Nephron progenitor cell (in vitro differentiated cells): ENCODE data around the gene LRCH1.
A peak's percentile ranks its signal among the peaks of the same experiment; 100 is the strongest.

Source experiments
- DNase-seq: peaks from one replicate; pipeline ENCODE4 v3.0.0; 2021
- H3K27ac Mint-ChIP-seq: 2 replicates; pipeline ENCODE4 v1.8.0; 2021; ENCODE audit warnings: mild to moderate bottlenecking, moderate library complexity, mixed read lengths
- H3K27me3 Mint-ChIP-seq: 2 replicates; pipeline ENCODE4 v1.8.0; 2021; ENCODE audit warnings: mild to moderate bottlenecking, low read depth, mixed read lengths; ENCODE audit not compliant: poor library complexity
- H3K36me3 Mint-ChIP-seq: 2 replicates; pipeline ENCODE4 v1.8.0; 2021; ENCODE audit warnings: low read depth, mixed read lengths
- H3K4me1 Mint-ChIP-seq: 2 replicates; pipeline ENCODE4 v1.8.0; 2021; ENCODE audit warnings: mixed read lengths
- H3K4me3 Mint-ChIP-seq: 2 replicates; pipeline ENCODE4 v1.8.0; 2021; ENCODE audit warnings: mild to moderate bottlenecking, moderate library complexity, mixed read lengths
- H3K9me3 Mint-ChIP-seq: 2 replicates; pipeline ENCODE4 v1.8.0; 2021; ENCODE audit warnings: mild to moderate bottlenecking, moderate library complexity, mixed read lengths
- TF ChIP-seq, protein P1 (sequence below): fragments of 200-600 bp; sonication (generic); IDR thresholded peaks from 2 replicates; pipeline ENCODE4 v1.5.0; 2021; ENCODE audit warnings: antibody characterized with exemption

The LRCH1 gene

DNA sequence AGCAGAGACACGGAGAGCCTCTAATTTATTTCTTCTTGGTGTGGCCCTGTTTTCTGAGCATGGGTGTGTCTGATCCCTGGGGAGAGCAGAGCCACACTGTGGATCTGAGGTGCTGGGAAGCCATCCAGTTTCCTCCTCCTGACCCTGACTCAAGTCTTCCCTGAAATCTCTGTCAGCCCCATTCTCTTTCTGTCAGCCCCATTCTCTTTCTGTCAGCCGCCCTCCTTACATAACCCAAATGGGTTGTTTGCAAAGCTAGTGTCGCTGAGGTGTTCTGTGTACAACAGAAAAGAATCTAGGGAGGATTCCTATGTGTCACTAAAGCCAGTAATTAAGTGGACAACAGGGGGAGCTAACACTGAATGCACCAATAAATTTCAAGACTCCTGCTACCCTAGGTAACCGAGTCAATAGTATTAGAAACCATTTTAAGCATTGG is 50.2 kb downstream of the LRCH1 start:
- no peak for DNase-seq
- Mint-ChIP-seq H3K4me1 (peaks cover 73% of the 10 kb centered on the region), H3K27ac (peak overlapping the region; percentile 91), H3K27me3 (no peaks in the 10 kb centered on the region), H3K4me3 (no peak overlapping the region), H3K36me3 (peaks cover 8% of the 10 kb centered on the region), H3K9me3 (peaks cover 7% of the 10 kb centered on the region)
- TF ChIP-seq, protein P1, sequence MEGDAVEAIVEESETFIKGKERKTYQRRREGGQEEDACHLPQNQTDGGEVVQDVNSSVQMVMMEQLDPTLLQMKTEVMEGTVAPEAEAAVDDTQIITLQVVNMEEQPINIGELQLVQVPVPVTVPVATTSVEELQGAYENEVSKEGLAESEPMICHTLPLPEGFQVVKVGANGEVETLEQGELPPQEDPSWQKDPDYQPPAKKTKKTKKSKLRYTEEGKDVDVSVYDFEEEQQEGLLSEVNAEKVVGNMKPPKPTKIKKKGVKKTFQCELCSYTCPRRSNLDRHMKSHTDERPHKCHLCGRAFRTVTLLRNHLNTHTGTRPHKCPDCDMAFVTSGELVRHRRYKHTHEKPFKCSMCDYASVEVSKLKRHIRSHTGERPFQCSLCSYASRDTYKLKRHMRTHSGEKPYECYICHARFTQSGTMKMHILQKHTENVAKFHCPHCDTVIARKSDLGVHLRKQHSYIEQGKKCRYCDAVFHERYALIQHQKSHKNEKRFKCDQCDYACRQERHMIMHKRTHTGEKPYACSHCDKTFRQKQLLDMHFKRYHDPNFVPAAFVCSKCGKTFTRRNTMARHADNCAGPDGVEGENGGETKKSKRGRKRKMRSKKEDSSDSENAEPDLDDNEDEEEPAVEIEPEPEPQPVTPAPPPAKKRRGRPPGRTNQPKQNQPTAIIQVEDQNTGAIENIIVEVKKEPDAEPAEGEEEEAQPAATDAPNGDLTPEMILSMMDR, result peak; percentile 10

DNA sequence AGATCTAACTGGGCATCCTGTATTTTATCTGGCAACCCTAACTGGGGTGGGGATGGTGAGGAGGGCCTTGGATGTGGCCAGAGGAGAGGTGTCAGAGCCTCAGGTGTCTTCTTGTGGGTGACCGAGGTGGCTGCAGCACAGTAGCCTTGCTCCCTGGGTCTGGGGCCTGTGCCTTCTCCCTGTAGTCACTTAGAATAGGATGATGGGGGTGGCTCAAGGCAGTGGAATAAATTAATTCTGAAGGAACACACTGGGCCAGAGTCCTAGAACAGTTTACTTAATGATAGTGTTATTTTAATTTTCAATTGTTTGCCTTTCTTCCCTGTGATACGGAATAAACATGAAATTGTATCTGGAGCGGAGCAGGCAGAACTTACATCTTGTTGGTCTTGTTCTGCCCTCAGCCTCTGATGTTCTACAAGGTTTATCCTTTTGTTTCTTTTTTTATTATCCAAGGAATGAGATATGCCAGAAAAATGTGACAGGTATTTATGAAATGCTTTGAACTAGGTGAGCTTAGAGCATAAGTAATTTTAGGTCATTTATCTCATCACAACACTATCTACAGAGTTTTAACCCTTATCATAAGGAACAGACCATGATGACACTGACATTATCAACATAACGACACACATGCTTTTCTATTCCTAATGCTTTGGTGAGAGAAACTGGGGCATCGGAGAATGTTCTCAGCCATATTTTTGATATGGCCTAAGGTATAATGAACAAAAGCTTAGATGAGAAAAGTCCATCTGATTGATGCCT is 51.4 kb downstream of the LRCH1 start:
- Mint-ChIP-seq H3K27me3 (no peaks in the 10 kb centered on the region), H3K4me1 (peaks cover 86% of the 10 kb centered on the region), H3K27ac (no peak overlapping the region), H3K9me3 (peaks cover under 1% of the 10 kb centered on the region), H3K36me3 (peaks cover under 1% of the 10 kb centered on the region), H3K4me3 (no peak overlapping the region)
- no peak for DNase-seq
- TF ChIP-seq, protein P1, result no peak

DNA sequence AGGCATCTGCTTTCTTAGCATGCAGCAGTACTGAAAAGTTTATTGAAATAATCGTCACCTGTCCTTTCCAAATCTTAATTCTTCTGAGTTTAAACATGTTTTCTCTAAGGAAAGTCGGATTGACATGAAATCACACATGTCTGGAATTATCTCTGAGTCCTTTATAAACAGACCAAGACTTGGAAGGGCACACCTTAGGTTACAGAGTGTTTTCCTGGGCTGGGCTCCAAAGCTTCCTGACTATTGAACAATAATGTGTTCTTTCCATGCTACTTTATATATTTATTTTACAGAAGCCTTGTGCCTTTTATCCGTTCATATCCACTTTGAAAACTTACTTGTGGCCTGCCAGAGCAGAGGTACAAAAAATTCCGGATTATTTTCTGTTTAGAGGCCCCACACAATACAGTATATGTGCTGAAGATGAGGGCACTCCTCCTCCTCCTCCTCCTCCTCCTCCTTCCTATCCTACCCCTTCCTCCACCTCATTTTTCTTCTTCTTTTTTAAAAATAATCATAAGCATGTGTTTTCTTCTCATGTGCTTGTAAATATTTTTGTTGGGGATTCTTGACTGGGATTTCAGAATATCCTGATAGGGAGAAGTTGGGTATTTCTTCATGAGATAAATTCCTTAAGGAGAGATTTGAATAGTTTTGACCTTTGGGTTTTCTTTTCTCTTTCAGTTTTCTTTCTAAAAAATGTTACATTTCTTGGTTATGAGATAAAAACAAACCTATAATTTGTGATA is 52.3 kb downstream of the LRCH1 start:
- TF ChIP-seq, protein P1, result no peak
- H3K9me3 Mint-ChIP-seq, result no peaks in the 10 kb centered on the region
- peaks cover 89% of the 10 kb centered on the region for H3K4me1 Mint-ChIP-seq
- no peaks in the 10 kb centered on the region for H3K36me3 Mint-ChIP-seq
- no peak for DNase-seq
- no peak overlapping the region for H3K4me3 Mint-ChIP-seq
- no peaks in the 10 kb centered on the region for H3K27me3 Mint-ChIP-seq
- peak overlapping the region; percentile 31 for H3K27ac Mint-ChIP-seq

DNA sequence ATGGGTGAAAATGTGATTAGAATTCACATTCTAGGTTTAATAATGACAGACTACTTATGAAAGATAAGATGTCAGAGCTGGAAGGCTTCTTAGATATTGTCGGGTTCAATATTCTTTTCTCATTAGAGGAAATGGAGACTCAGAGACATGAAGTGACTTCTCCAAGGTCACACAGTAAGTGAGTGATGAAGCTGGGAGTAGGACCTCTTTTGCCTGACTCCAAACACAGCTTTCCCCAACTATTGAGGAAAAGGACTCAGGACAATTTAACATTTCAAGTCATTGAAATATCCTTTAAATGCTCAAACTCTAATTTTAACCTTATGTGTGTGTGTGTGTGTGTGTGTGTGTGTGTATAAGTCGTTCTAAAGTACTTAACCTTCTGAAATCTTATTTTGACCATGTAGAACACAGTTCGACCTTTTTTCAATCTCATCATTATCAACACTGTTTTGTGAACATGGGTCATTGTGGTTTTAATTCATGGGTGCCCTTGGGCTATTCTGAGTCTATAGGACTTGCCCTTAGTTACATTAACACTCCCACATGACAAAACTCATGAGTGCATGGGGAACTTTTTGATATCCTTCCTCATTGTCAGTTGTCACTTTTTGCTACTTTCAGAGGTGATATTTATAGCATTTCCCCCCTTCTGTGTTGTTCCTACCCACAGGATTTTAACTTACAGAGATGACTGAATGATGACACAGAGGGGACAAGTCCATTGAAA is 53.0 kb downstream of the LRCH1 start:
- Mint-ChIP-seq H3K27me3 (no peaks in the 10 kb centered on the region), H3K27ac (peak overlapping the region; percentile 31), H3K4me3 (no peak overlapping the region), H3K4me1 (peaks cover 82% of the 10 kb centered on the region), H3K36me3 (no peaks in the 10 kb centered on the region), H3K9me3 (no peaks in the 10 kb centered on the region)
- DNase-seq, result no peak
- TF ChIP-seq, protein P1, result no peak

DNA sequence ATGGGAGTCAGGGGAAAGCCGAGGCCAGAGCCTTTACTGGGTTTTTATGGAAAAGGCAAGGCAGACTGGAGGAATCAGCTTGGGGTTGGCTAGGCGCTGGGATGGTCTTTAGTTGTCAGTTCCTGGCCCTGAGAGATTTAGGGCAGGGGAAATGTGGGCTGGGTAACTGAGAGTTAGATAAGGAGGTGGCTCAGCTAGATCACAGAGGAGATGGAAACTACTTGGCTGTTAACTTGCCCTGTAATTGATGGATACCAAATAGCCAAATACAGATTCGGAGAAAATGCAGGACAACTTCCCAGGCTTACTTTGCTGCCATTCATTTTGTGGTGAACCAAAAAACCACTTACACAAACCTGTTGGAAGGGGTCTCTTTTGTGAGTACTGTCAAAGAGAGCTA is 54.0 kb downstream of the LRCH1 start:
- no peaks in the 10 kb centered on the region for H3K27me3 Mint-ChIP-seq
- no peaks in the 10 kb centered on the region for H3K9me3 Mint-ChIP-seq
- TF ChIP-seq, protein P1, result no peak
- H3K36me3 Mint-ChIP-seq, result no peaks in the 10 kb centered on the region
- peak overlapping the region; percentile 18 for H3K4me3 Mint-ChIP-seq
- peaks cover 72% of the 10 kb centered on the region for H3K4me1 Mint-ChIP-seq
- H3K27ac Mint-ChIP-seq, result peak overlapping the region; percentile 95
- no peak for DNase-seq
